Measurements from ENCODE around the gene NRDE2.

- TF ChIP-seq KAT7 (CRISPR knock-in tag; IDR thresholded peaks at IDR 0.05; ENCODE audit: borderline replicate concordance) (no peak), NFE2L1 (CRISPR knock-in tag; IDR thresholded peaks at IDR 0.05) (no peak)
These were observed at the start of gene NRDE2 for GRCh38 chr14:90331497-90332270.
